C4-2B (cell line): ENCODE measurements around the gene CYTH1.

Source experiments
- H3K27ac ChIP-seq: fragments of 450-650 bp; 2 replicates; pipeline ENCODE4 v1.5.1; 2017
- ZFX ChIP-seq: fragments of 450-650 bp; IDR thresholded peaks from 2 replicates; pipeline ENCODE4 v1.6.1; 2017
- TF ChIP-seq, protein P1 (sequence below): fragments of 450-650 bp; conservative IDR thresholded peaks from 2 replicates; pipeline ENCODE4 v1.5.1; 2017; ENCODE audit warnings: mild to moderate bottlenecking

CYTH1 gene

GRCh38 chr17:78729641-78730040 is 52.4 kb downstream of the CYTH1 start:
- TF ChIP-seq ZFX: no peak
- TF ChIP-seq, protein P1, sequence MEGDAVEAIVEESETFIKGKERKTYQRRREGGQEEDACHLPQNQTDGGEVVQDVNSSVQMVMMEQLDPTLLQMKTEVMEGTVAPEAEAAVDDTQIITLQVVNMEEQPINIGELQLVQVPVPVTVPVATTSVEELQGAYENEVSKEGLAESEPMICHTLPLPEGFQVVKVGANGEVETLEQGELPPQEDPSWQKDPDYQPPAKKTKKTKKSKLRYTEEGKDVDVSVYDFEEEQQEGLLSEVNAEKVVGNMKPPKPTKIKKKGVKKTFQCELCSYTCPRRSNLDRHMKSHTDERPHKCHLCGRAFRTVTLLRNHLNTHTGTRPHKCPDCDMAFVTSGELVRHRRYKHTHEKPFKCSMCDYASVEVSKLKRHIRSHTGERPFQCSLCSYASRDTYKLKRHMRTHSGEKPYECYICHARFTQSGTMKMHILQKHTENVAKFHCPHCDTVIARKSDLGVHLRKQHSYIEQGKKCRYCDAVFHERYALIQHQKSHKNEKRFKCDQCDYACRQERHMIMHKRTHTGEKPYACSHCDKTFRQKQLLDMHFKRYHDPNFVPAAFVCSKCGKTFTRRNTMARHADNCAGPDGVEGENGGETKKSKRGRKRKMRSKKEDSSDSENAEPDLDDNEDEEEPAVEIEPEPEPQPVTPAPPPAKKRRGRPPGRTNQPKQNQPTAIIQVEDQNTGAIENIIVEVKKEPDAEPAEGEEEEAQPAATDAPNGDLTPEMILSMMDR: no peak
- no peak overlapping the region for H3K27ac ChIP-seq

GRCh38 chr17:78728495-78728894 is 53.6 kb downstream of the CYTH1 start:
- TF ChIP-seq, protein P1: no peak
- H3K27ac ChIP-seq: no peak overlapping the region

DNA sequence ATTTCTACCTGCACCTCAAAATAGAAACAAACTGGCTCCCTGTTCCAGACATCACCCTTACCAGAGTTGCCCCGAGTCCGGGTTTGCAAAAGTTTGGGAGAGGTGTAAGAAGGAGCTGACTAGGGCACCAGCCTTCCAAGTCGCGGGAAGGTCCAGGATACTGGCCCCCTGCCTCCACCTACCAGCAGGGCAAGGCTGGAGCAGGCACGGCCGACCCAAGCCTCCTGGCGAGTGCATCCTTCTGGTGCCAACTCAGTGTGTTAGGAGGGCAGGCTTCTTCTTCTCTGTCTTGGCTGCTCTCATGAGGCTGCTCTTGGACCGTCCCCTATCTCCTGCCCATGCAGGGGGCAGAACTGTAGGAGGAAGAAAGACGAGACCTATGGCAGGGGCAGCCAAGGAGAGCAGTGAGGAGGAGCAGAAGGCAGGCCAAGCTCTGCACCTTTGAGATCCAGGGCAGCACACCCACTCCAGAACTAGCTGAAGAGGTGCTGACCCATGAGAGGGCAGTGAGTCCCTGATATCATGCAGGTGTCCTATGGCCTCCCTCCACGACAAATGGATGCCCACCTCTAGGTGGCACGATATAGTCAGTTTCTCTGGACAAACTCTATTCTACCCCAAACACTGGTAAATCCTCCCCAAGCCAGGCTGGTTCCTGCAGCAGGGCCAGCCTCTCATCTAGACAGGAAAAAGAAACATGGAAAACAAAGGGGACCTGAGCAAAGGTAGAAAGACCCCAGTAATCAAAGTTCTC is 54.4 kb downstream of the CYTH1 start:
- H3K27ac ChIP-seq: no peak overlapping the region
- TF ChIP-seq, protein P1: no peak
- no peak for TF ChIP-seq ZFX

DNA sequence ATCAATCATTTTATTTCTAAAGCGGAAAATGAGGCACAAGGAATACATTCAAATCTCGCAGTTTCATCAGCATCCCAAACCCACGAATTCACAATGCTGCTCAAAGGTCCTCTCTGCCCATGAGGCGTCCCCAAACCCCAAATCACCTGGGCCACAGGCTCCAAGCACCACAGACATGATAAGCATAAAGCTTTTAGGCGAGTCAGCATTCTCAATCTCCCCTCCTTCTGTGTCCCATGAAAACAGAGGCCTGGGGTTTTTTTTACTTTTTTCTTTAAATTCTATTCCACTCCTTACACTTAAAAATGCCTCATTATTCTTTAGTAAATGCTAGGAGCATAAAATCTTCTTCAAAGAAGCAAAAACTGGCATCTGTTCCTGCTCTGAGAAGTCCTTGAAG is 55.0 kb downstream of the CYTH1 start:
- no peak overlapping the region for H3K27ac ChIP-seq
- TF ChIP-seq, protein P1: no peak
- TF ChIP-seq ZFX: no peak

- no peak overlapping the region for H3K27ac ChIP-seq
- no peak for TF ChIP-seq ZFX
- TF ChIP-seq, protein P1: no peak
Measured at GRCh38 chr17:78726513-78726912, 55.6 kb downstream of the CYTH1 start.

DNA sequence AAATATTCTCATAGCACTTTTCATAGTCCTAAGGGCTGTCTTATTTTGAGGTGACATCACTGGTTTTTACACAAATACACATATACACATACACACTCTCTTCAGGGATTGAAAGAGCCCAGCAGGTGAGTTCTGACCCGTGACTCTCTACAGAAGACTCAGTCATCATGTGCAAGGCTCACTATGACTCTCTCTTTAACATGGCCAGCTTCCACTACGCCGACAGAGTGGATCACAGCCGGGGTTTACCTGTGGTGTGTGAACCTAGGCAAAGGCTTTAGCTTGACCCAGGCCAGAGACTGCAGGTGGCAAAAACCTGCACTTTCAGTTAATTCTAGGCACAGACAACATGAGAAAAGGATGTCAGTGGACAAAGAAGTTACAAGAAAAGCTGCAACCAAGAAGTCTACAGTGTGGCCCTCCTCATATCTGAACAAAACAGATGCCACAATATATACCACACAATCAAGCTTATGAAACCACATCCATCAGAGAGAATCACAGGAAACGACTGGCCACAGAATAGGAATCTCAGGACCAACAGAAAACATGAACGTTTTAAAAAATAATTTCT is 56.5 kb downstream of the CYTH1 start:
- TF ChIP-seq, protein P1: no peak
- no peak for TF ChIP-seq ZFX
- no peak overlapping the region for H3K27ac ChIP-seq

DNA sequence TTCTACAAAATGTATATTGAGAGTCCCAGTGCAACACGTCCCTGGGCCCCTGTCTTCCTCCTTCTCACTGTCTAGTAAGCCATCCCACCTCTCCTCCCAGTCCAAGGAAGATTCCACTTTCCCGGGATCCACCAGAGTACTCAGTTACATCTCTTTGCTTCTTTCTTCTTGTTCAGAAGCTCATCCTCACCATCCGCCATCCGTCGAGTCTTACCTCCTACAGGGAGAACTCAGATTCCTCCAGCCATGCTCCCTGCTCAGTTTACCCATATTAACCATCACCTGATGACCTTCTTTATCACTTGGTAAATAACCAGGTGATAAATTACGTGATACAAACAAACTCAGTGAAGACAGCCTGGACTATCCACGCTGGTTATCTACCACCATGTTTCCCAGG is 57.1 kb downstream of the CYTH1 start:
- H3K27ac ChIP-seq: no peak overlapping the region
- no peak for TF ChIP-seq ZFX
- TF ChIP-seq, protein P1: no peak
